Esophagus squamous epithelium (tissue), 5 donors: ENCODE data around the gene PDLIM5. TPM values are rescaled to one million over a fixed set of nuclear protein-coding genes. Genes with fewer than 3 reads are reported as not detected.

Source experiments
- DNase-seq: peaks from one replicate; lab custom pipeline; 2025; lab: John Stamatoyannopoulos, UW
- H3K27ac ChIP-seq, 4 donors: fragments of 200-600 bp; sonication (generic); one replicate each; pipeline ENCODE4 v1.5.1; 2016 to 2019; ENCODE audit warnings: mild to moderate bottlenecking in 1 of 4
- H3K27me3 ChIP-seq, 4 donors: fragments of 200-600 bp; sonication (generic); 1 replicate in 3 of 4; 2 replicates in 1 of 4; pipeline versions ENCODE4 v1.5.1 to v1.6.0; 2017 to 2021; ENCODE audit warnings: antibody characterized with exemption in 1 of 4
- H3K36me3 ChIP-seq, 3 donors: fragments of 200-600 bp; sonication (generic); one replicate each; pipeline ENCODE4 v1.5.1; 2016 to 2019
- H3K4me1 ChIP-seq, 3 donors: fragments of 200-600 bp; sonication (generic); one replicate each; pipeline ENCODE4 v1.5.1; 2017 to 2019
- H3K4me3 ChIP-seq, 4 donors: fragments of 200-600 bp; sonication (generic); 1 replicate in 3 of 4; 2 replicates in 1 of 4; pipeline ENCODE4 v1.5.1; 2016 to 2019; ENCODE audit warnings: mild to moderate bottlenecking in 2 of 4, moderate library complexity in 1 of 4
- H3K9me3 ChIP-seq, 3 donors: fragments of 200-600 bp; sonication (generic); one replicate each; pipeline ENCODE4 v1.5.1; 2016 to 2019
- POLR2A ChIP-seq, 4 donors: fragments of 450-650 bp; IDR thresholded peaks; one replicate each; pipeline ENCODE4 v1.6.1; 2017; ENCODE audit warnings: antibody characterized with exemption in 4 of 4, mild to moderate bottlenecking in 4 of 4, moderate library complexity in 3 of 4
- WGBS, 2 donors: methylation state at CpG; one replicate each; pipeline ENCODE4 v1.1.5; 2018; 5-methylcytosine and 5-hydroxymethylcytosine counted together
- intact Hi-C: fragments of 100-400 bp; cut with DNase I; formaldehyde crosslinking; loops from one replicate; pipeline ENCODE4 v1.15.0; 2022
- total RNA-seq, 4 donors: library from RNA; depleted of rRNA; stranded (reverse); fragments of >200 nt; gene quantifications; one replicate each; pipeline ENCODE4 v1.1.0, GENCODE V29; 2016
- TF ChIP-seq, protein P1 (sequence below), 6 experiments: fragments of 450-650 bp in 4 of 6; fragments of 200-600 bp in 2 of 6; sonication (generic) in 2 of 6; IDR thresholded peaks; one replicate each; pipeline ENCODE4 v1.5.1; 2016 to 2019; ENCODE audit warnings: antibody characterized with exemption in 6 of 6, mild to moderate bottlenecking in 4 of 6, moderate library complexity in 4 of 6
- donor health status: DM: yes; HTN: yes; CAD: no.

PDLIM5 gene
- total RNA-seq, 4 donors from 2014 or later: 57.0 to 204 (median 157) TPM

DNA sequence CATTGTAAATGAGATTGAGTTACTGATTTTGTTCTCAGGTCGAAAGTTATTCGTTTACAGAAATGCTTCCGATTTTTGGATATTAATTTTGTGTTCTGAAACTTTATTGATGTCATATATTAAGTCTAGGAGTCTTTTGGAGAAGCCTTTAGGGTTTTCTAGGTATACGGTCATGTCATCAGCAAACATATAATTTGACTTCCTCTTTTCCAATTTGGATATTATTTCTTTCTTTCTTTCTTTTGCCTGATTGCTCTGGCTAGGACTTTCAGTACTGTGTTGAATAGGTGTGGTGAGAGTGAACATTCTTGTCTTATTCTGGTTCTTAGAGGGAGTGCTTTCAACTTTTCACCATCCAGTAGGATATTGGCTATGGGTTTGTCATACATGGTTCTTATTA lies 35.4 kb upstream of the PDLIM5 start:
- TF ChIP-seq, protein P1, sequence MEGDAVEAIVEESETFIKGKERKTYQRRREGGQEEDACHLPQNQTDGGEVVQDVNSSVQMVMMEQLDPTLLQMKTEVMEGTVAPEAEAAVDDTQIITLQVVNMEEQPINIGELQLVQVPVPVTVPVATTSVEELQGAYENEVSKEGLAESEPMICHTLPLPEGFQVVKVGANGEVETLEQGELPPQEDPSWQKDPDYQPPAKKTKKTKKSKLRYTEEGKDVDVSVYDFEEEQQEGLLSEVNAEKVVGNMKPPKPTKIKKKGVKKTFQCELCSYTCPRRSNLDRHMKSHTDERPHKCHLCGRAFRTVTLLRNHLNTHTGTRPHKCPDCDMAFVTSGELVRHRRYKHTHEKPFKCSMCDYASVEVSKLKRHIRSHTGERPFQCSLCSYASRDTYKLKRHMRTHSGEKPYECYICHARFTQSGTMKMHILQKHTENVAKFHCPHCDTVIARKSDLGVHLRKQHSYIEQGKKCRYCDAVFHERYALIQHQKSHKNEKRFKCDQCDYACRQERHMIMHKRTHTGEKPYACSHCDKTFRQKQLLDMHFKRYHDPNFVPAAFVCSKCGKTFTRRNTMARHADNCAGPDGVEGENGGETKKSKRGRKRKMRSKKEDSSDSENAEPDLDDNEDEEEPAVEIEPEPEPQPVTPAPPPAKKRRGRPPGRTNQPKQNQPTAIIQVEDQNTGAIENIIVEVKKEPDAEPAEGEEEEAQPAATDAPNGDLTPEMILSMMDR (IDR thresholded peaks at IDR 0.05): no peak
- no peak for TF ChIP-seq POLR2A (IDR thresholded peaks at IDR 0.05)
- Histone ChIP-seq H3K9me3 (no peaks in the 10 kb centered on the region), H3K4me3 (no peak overlapping the region), H3K27me3 (no peaks in the 10 kb centered on the region), H3K4me1 (peaks cover 0 to 31% (median 9%) of the 10 kb centered on the region in 3 donors), H3K36me3 (no peaks in the 10 kb centered on the region), H3K27ac (no peak overlapping the region)
- WGBS, 2 donors: 91 to 94% methylated on average over 4 of the region's 4 CpGs
- no peak for DNase-seq
- intact Hi-C loops: no loop called here

DNA sequence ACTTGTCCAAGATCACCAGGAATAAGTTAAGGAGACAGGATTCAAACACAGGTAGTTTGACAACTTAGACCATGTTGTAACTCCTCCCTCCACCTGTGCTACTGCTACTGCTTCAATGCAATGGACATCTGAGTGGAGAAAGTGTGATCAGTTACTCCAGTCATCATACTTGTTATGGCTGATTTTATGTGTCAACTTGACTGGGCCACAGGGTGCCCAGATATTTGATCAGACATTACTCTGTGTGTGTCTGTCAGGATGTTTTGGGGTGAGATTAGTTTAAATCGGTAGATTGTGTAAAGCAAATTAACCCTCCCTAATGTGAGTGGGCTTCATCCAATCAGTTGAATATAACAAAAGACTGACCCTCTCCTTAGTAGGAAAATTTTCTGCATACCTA lies 34.8 kb upstream of the PDLIM5 start:
- TF ChIP-seq POLR2A (IDR thresholded peaks at IDR 0.05): no peak
- TF ChIP-seq, protein P1 (IDR thresholded peaks at IDR 0.05): no peak
- Histone ChIP-seq H3K9me3 (no peaks in the 10 kb centered on the region), H3K27me3 (no peaks in the 10 kb centered on the region), H3K27ac (no peak overlapping the region), H3K4me3 (no peak overlapping the region), H3K4me1 (peaks cover 0 to 25% (median 8%) of the 10 kb centered on the region in 3 donors), H3K36me3 (no peaks in the 10 kb centered on the region)
- WGBS, 2 donors: 100% methylated on average over 1 of the region's 1 CpG
- DNase-seq: no peak
- intact Hi-C loops: no loop called here

GRCh38 chr4:94419549-94419948 lies 32.2 kb upstream of the PDLIM5 start:
- H3K27ac ChIP-seq: no peak overlapping the region
- H3K36me3 ChIP-seq: no peaks in the 10 kb centered on the region
- intact Hi-C loops: no loop called here
- no peak overlapping the region for H3K4me3 ChIP-seq
- no peaks in the 10 kb centered on the region for H3K9me3 ChIP-seq
- TF ChIP-seq, protein P1 (IDR thresholded peaks at IDR 0.05): no peak
- no peak for TF ChIP-seq POLR2A (IDR thresholded peaks at IDR 0.05)
- H3K4me1 ChIP-seq: peaks cover 0 to 12% (median 0%) of the 10 kb centered on the region in 3 donors
- no peaks in the 10 kb centered on the region for H3K27me3 ChIP-seq
- no peak for DNase-seq

DNA sequence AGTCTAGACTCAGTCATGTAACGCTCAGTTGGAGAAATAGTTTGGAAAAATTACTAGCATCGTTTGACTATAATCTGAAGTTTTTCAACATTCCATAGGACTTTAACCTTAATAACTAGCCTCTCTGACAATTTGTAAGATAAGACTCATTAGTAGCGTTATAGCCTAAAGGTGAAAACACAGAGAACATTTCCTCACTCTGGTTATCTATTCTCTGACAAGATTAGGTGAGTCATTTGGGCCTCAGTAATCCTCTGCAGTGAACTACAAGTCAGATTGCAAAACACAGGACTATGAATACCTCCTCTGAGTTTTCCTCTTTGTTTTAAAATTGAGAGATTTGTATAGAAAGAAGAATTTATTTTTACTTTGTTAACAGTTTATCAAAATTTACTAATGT lies 31.8 kb upstream of the PDLIM5 start:
- H3K36me3 ChIP-seq: no peaks in the 10 kb centered on the region
- DNase-seq: no peak
- H3K4me3 ChIP-seq: no peak overlapping the region
- H3K9me3 ChIP-seq: no peaks in the 10 kb centered on the region
- no peak for TF ChIP-seq POLR2A (IDR thresholded peaks at IDR 0.05)
- TF ChIP-seq, protein P1 (IDR thresholded peaks at IDR 0.05): no peak
- H3K27ac ChIP-seq: no peak overlapping the region
- peaks cover 0 to 12% (median 0%) of the 10 kb centered on the region in 3 donors for H3K4me1 ChIP-seq
- WGBS, 2 donors: 37 to 41% methylated on average over 3 of the region's 3 CpGs
- intact Hi-C loops: no loop called here
- H3K27me3 ChIP-seq: no peaks in the 10 kb centered on the region

GRCh38 chr4:94420356-94420755 lies 31.4 kb upstream of the PDLIM5 start:
- Histone ChIP-seq H3K4me1 (peaks cover 0 to 12% (median 0%) of the 10 kb centered on the region in 3 donors), H3K4me3 (no peak overlapping the region), H3K27ac (no peak overlapping the region), H3K27me3 (no peaks in the 10 kb centered on the region), H3K36me3 (no peaks in the 10 kb centered on the region), H3K9me3 (peaks cover 0 to under 1% (median 0%) of the 10 kb centered on the region in 3 donors)
- DNase-seq: no peak
- TF ChIP-seq, protein P1 (IDR thresholded peaks at IDR 0.05): no peak
- no peak for TF ChIP-seq POLR2A (IDR thresholded peaks at IDR 0.05)
- intact Hi-C loops: no loop called here
- 68 to 70% methylated on average over 2 of the region's 2 CpGs for WGBS, 2 donors
